Upper lobe of left lung (tissue), 6 donors: ENCODE results near the gene UGT1A10. TPM values are rescaled to one million over a fixed set of nuclear protein-coding genes. Genes with fewer than 3 reads are reported as not detected.
"Not testable (repeated sequence)": the region's sequence is repeated elsewhere in the genome, so short reads cannot be mapped to it uniquely, and the experiment has no call there.

ENCODE experiments used
- ATAC-seq, 2 donors: fragments of 200-7000 bp; cut with Tn5 transposase; one replicate each; pipeline ENCODE4 v1.9.1; 2022; ENCODE audit warnings: mild to moderate bottlenecking in 2 of 2, moderate library complexity in 2 of 2; ENCODE audit not compliant: low FRiP score in 2 of 2
- DNase-seq, 2 donors: peaks; one replicate each; pipeline ENCODE4 v3.0.0-alpha.2; 2019 to 2020
- H3K27ac ChIP-seq, 4 donors: fragments of 200-600 bp; sonication (generic); one replicate each; pipeline ENCODE4 v1.5.1; 2016 to 2019
- H3K27me3 ChIP-seq, 4 donors: fragments of 200-600 bp; sonication (generic); one replicate each; pipeline ENCODE4 v1.5.1; 2017 to 2019
- H3K36me3 ChIP-seq, 4 donors: fragments of 200-600 bp; sonication (generic); one replicate each; pipeline ENCODE4 v1.5.1; 2016 to 2019
- H3K4me1 ChIP-seq, 4 donors: fragments of 200-600 bp; sonication (generic); one replicate each; pipeline ENCODE4 v1.5.1; 2018 to 2019
- H3K4me3 ChIP-seq, 4 donors: fragments of 200-600 bp; sonication (generic); one replicate each; pipeline ENCODE4 v1.5.1; 2017 to 2019; ENCODE audit warnings: mild to moderate bottlenecking in 2 of 4, moderate library complexity in 1 of 4
- H3K9me3 ChIP-seq, 4 donors: fragments of 200-600 bp; sonication (generic); one replicate each; pipeline ENCODE4 v1.5.1; 2018 to 2019
- EP300 ChIP-seq, 4 donors: sonication (generic); formaldehyde crosslinking; IDR thresholded peaks; one replicate each; pipeline ENCODE4 v1.5.1; 2017; ENCODE audit warnings: antibody characterized with exemption in 4 of 4, control low read depth in 2 of 4
- POLR2A ChIP-seq, 4 donors: fragments of 450-650 bp; IDR thresholded peaks; one replicate each; pipeline ENCODE4 v1.5.1; 2016 to 2017; ENCODE audit warnings: antibody characterized with exemption in 4 of 4, mild to moderate bottlenecking in 2 of 4
- POLR2AphosphoS5 ChIP-seq, 2 donors: sonication (generic); formaldehyde crosslinking; IDR thresholded peaks; one replicate each; pipeline ENCODE4 v1.5.1; 2017; ENCODE audit warnings: antibody characterized with exemption in 2 of 2
- WGBS, 2 donors: methylation state at CpG; one replicate each; pipeline ENCODE4 v1.1.5; 2017 to 2018; 5-methylcytosine and 5-hydroxymethylcytosine counted together
- total RNA-seq, 6 donors: library from RNA; depleted of rRNA in 4 of 6; stranded (reverse); fragments of >200 nt in 4 of 6; gene quantifications; one replicate each; pipeline versions ENCODE4 v1.1.0 to v1.2.1, GENCODE V29; 2016 to 2021
- TF ChIP-seq, protein P1 (sequence below), 6 experiments: fragments of 450-650 bp in 4 of 6; fragments of 200-600 bp in 2 of 6; sonication (generic) in 2 of 6; IDR thresholded peaks; one replicate each; pipeline ENCODE4 v1.5.1; 2016 to 2019; ENCODE audit warnings: antibody characterized with exemption in 6 of 6
- donor health status: DM: no; HTN: no; CAD: no; lungs with moderate emphysema.
- donor health status: DM: no; HTN: yes; CAD: no; lungs with severe emphysema.

UGT1A10 gene
- total RNA-seq, 6 donors from 2014 or later = not detected

DNA sequence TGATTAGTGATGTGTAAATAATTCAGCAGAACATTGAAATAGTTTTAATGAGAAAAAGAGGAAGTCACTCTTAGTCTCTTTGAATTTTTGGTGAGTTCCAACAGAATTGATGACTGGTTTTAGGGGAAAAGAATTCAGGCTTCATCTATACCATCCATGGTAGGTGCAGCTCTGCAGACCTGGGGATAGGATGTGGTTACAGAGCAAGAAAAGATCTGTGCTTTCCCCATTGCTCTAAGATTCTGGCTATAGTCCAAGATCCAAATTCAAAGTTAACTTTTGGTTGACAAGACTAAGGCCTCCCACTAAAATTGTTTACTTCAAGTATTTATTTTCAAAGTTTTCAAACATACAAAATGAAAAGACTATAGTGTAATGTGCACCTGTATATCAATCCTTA, 3.6 kb downstream of the UGT1A10 start:
- Histone ChIP-seq H3K27ac (no peak overlapping the region), H3K4me3 (no peak overlapping the region), H3K27me3 (no peaks in the 10 kb centered on the region), H3K9me3 (no peaks in the 10 kb centered on the region), H3K4me1 (no peaks in the 10 kb centered on the region), H3K36me3 (no peaks in the 10 kb centered on the region)
- TF ChIP-seq POLR2A (IDR thresholded peaks at IDR 0.05) = no peak
- TF ChIP-seq EP300 (IDR thresholded peaks at IDR 0.05) = no peak
- ATAC-seq (no peak), DNase-seq (no peak)

DNA sequence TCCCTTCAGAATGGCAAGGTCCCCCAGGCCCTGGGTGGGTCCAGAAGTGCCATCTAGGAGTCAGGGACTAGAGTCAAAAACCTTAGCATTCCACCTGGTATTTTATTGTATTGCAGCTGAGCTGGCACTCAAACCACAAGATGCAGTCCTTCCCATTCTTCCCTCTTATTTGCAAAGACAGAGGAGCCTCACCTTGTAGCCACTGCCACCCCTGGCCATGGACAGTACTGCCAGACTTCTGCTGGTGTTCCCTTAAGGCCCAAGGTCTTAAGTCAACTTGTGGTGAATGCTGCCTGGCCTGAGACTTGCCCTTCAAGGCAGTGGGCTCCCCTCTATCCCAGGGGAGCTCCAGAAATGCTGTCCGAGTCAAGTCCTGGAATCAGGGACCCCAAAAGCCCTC, 6.9 kb downstream of the UGT1A10 start:
- no peak for TF ChIP-seq POLR2AphosphoS5 (IDR thresholded peaks at IDR 0.05)
- TF ChIP-seq, protein P1, sequence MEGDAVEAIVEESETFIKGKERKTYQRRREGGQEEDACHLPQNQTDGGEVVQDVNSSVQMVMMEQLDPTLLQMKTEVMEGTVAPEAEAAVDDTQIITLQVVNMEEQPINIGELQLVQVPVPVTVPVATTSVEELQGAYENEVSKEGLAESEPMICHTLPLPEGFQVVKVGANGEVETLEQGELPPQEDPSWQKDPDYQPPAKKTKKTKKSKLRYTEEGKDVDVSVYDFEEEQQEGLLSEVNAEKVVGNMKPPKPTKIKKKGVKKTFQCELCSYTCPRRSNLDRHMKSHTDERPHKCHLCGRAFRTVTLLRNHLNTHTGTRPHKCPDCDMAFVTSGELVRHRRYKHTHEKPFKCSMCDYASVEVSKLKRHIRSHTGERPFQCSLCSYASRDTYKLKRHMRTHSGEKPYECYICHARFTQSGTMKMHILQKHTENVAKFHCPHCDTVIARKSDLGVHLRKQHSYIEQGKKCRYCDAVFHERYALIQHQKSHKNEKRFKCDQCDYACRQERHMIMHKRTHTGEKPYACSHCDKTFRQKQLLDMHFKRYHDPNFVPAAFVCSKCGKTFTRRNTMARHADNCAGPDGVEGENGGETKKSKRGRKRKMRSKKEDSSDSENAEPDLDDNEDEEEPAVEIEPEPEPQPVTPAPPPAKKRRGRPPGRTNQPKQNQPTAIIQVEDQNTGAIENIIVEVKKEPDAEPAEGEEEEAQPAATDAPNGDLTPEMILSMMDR (IDR thresholded peaks at IDR 0.05) = peak in 1 of 6 experiments; percentile 8
- Histone ChIP-seq H3K27ac (no peak overlapping the region), H3K27me3 (no peaks in the 10 kb centered on the region), H3K9me3 (peaks cover 0 to 19% (median 10%) of the 10 kb centered on the region in 4 donors), H3K4me1 (no peaks in the 10 kb centered on the region), H3K4me3 (no peak overlapping the region), H3K36me3 (no peaks in the 10 kb centered on the region)
- ATAC-seq (no peak), DNase-seq (no peak)
- WGBS, 2 donors = 92% methylated on average over 1 of the region's 1 CpG; no CpG with 5 or more reads in 1 of the 2 donors

DNA sequence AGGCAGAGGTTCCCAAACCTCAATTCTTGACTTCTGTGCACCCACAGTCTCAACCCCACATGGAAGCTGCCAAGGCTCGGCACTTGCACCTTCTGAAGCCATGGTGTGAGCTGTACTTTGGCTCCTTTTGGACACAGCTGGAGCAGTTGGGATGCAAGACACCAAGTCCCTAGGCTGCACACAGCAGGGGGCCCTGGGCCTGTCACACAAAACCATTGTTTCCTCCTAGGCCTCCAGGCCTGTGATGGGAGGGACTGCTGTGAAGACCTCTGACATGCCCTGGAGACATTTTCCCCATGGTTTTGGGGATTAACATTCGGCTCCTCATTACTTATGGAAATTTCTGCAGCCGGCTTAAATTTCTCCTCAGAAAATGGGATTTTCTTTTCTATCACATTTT, 9.8 kb downstream of the UGT1A10 start:
- DNase-seq, H3K36me3 ChIP-seq, H3K27ac ChIP-seq, H3K4me1 ChIP-seq, ATAC-seq, H3K4me3 ChIP-seq, H3K27me3 ChIP-seq: not testable (repeated sequence)
- 92 to 93% methylated on average over 3 of the region's 3 CpGs for WGBS, 2 donors
- peaks cover 0 to 19% (median 10%) of the 10 kb centered on the region in 4 donors for H3K9me3 ChIP-seq

DNA sequence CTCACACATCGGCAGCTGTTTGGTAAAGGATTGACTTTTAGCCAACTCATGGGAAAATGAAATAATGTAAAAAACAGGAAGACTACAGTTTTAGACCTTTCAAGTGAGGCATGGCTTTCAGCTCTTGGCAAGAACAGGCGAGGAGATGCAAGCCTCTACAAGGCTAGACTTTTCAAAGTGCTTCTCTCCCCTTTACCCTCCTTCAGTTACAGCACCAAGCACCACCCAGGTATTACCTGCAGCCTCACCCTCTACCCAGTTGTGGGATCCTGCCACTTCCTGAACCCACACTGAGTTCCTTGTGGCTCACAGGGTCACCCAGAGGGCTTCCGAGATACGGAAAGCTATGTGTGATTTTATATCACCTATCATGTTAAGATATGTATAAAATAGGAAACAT, 14.7 kb downstream of the UGT1A10 start:
- ATAC-seq (no peak), DNase-seq (no peak)
- WGBS, 2 donors = 73 to 90% methylated on average over 4 of the region's 4 CpGs
- peaks cover 0 to 10% (median 7%) of the 10 kb centered on the region in 4 donors for H3K9me3 ChIP-seq
- no peaks in the 10 kb centered on the region for H3K4me1 ChIP-seq
- no peak overlapping the region for H3K27ac ChIP-seq
- no peak overlapping the region for H3K4me3 ChIP-seq
- TF ChIP-seq POLR2A (IDR thresholded peaks at IDR 0.05) = no peak
- no peak for TF ChIP-seq POLR2AphosphoS5 (IDR thresholded peaks at IDR 0.05)
- TF ChIP-seq, protein P1 (IDR thresholded peaks at IDR 0.05) = no peak
- no peak for TF ChIP-seq EP300 (IDR thresholded peaks at IDR 0.05)
- H3K27me3 ChIP-seq = no peaks in the 10 kb centered on the region
- H3K36me3 ChIP-seq = no peaks in the 10 kb centered on the region

DNA sequence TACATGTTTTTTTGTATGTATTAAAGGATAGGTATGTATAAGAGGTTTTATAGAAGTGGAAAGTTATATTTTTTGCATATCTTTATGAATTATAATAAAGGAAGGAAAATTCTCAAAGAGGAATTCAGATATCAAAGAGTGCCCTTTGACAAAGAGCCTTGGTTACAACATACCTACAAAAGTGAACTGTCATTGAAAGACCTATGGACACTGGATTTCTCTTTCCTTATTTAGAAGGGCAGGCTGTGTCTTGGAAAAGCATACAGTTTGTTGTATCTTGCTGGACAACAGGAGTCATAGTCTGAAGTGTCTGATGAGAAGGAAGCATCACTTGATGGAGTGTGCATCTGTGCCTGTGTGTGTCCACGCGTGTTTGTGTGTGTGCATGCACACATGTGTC, 15.2 kb downstream of the UGT1A10 start:
- DNase-seq (no peak), ATAC-seq (no peak)
- H3K4me3 ChIP-seq = no peak overlapping the region
- H3K36me3 ChIP-seq = no peaks in the 10 kb centered on the region
- TF ChIP-seq POLR2A (IDR thresholded peaks at IDR 0.05) (no peak), POLR2AphosphoS5 (IDR thresholded peaks at IDR 0.05) (no peak), EP300 (IDR thresholded peaks at IDR 0.05) (no peak)
- TF ChIP-seq, protein P1 (IDR thresholded peaks at IDR 0.05) = no peak
- WGBS, 2 donors = 96 to 100% methylated on average over 2 of the region's 2 CpGs
- H3K4me1 ChIP-seq = no peaks in the 10 kb centered on the region
- H3K9me3 ChIP-seq = peaks cover 0 to 6% (median 3%) of the 10 kb centered on the region in 4 donors
- H3K27me3 ChIP-seq = no peaks in the 10 kb centered on the region
- H3K27ac ChIP-seq = no peak overlapping the region

DNA sequence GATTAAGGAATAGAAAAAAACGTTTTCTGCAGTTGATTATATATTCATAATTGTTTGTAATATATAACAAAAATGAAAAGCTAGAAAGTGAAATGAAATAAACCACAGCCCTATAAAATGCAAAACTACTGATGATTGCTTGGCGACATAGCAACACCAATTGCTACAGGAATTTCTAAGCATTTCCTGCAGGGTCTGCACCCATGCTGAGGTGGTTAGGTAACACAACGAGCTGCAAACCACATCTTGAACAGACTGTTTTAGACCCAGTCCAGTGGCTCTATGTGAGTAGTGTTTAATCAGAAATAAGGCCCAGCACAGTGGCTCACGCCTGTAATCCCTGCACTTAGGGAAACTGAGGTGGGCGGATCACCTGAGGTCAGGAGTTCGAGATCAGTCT, 18.3 kb downstream of the UGT1A10 start:
- H3K27ac ChIP-seq = no peak overlapping the region
- H3K4me1 ChIP-seq = no peaks in the 10 kb centered on the region
- no peak overlapping the region for H3K4me3 ChIP-seq
- H3K27me3 ChIP-seq = no peaks in the 10 kb centered on the region
- 60 to 69% methylated on average over 6 of the region's 6 CpGs for WGBS, 2 donors
- DNase-seq (no peak), ATAC-seq (no peak)
- no peak for TF ChIP-seq EP300 (IDR thresholded peaks at IDR 0.05)
- TF ChIP-seq, protein P1 (IDR thresholded peaks at IDR 0.05) = no peak
- no peak for TF ChIP-seq POLR2A (IDR thresholded peaks at IDR 0.05)
- TF ChIP-seq POLR2AphosphoS5 (IDR thresholded peaks at IDR 0.05) = no peak
- H3K36me3 ChIP-seq = no peaks in the 10 kb centered on the region
- H3K9me3 ChIP-seq = no peaks in the 10 kb centered on the region
